Left lung (tissue), 10 donors: ENCODE results near the gene PLXNB2. TPM values are rescaled to one million over a fixed set of nuclear protein-coding genes. Genes with fewer than 3 reads are reported as not detected.
"Not testable (repeated sequence)": the region's sequence is repeated elsewhere in the genome, so short reads cannot be mapped to it uniquely, and the experiment has no call there.

Source experiments
- ATAC-seq: fragments of 200-7000 bp; cut with Tn5 transposase; one replicate; pipeline ENCODE4 v1.9.1; 2020; ENCODE audit warnings: moderate library complexity
- DNase-seq, 4 donors: peaks; one replicate each; pipeline ENCODE4 v3.0.0-alpha.2; 2013 to 2020
- H3K27ac ChIP-seq, 2 donors: fragments of 200-600 bp; sonication (generic) in 1 of 2; one replicate each; pipeline versions ENCODE4 v1.5.0 to v1.8.0; 2020 to 2021
- H3K27me3 ChIP-seq, 2 donors: fragments of 200-600 bp; sonication (generic) in 1 of 2; one replicate each; pipeline versions ENCODE4 v1.5.0 to v1.8.0; 2020 to 2021
- H3K36me3 ChIP-seq, 2 donors: fragments of 200-600 bp; sonication (generic) in 1 of 2; one replicate each; pipeline versions ENCODE4 v1.5.0 to v1.8.0; 2020 to 2021
- H3K4me1 ChIP-seq, 2 donors: fragments of 200-600 bp; one replicate each; pipeline ENCODE4 v1.8.0; 2021
- H3K4me3 ChIP-seq, 2 donors: fragments of 200-600 bp; sonication (generic) in 1 of 2; one replicate each; pipeline versions ENCODE4 v1.5.0 to v1.8.0; 2020 to 2021; ENCODE audit warnings: mild to moderate bottlenecking in 1 of 2
- H3K9me3 ChIP-seq, 2 donors: fragments of 200-600 bp; sonication (generic) in 1 of 2; one replicate each; pipeline versions ENCODE4 v1.5.0 to v1.8.0; 2020 to 2021
- intact Hi-C, 2 donors: fragments of 100-400 bp; cut with DNase I; formaldehyde crosslinking; loops; one replicate each; pipeline versions ENCODE4 v1.11.2 to v1.14.2; 2022
- polyA plus RNA-seq, 6 donors: library from polyadenylated mRNA; unstranded; fragments of 120-200 nt; gene quantifications; one replicate each; pipeline ENCODE4 v1.2.1, GENCODE V29; 2013; ENCODE audit not compliant: insufficient read length in 6 of 6
- total RNA-seq, 2 donors: library from RNA; stranded (reverse); fragmentation: NEBNext Ultra II Directional; extraction: Animal tissue kit (Norgen Biotek cat#: 25700); gene quantifications; one replicate each; pipeline ENCODE4 v1.2.1, GENCODE V29; 2021
- TF ChIP-seq, protein P1 (sequence below), 2 donors: fragments of 200-600 bp; sonication (generic) in 1 of 2; IDR thresholded peaks; one replicate each; pipeline versions ENCODE4 v1.5.0 to v1.8.0; 2021; ENCODE audit warnings: antibody characterized with exemption in 2 of 2
- donor health status: DM: no; HTN: yes; CAD: no.
- donor health status: DM: no; HTN: no; CAD: no.

PLXNB2 gene
- total and polyA plus RNA-seq, 8 donors: 116 to 391 (median 145) TPM

DNA sequence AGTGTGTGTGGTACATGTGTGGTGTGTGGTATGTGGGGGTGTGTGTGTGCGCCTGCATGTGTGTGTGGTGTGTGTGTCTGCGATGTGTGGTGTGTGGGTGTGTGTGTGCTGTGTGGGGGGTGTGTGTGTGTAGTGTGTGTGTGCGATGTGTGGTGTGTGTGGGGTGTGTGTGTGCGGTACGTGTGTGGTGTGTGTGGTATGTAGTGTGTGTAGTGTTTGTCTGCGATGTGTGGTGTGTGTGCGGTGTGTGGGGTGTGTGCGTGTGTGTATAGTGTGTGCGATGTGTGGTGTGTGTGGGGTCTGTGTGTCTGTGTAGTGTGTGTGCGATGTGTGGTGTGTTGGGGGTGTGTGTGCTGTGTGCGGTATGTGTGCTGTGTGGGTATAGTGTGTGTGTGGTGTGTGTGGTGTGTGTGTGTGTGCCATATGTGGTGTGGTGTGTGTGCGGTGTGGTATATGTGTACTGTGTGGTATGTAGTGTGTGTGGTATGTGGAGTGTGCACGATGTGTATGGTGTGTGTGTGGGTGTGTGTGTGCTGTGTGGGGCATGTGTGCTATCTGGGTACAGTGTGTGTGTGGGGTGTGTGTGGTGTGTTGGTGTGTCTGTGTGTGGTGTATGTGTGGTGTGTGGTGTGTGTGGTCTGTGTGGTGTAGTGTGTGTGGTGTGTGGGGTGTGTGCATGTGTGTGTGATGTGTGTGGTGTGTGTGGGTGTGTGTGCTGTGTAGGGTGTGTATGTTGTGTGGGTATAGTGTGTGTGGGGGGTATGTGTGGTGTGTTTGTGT, 30.0 kb upstream of the PLXNB2 start:
- intact Hi-C loops: loop anchor here in 1 of 2 donors (5.0 kb wide), 1 partner anchor 80 kb away; no protein-coding TSS in a partner anchor
- Histone ChIP-seq H3K4me3 (no peak overlapping the region), H3K27me3 (no peaks in the 10 kb centered on the region), H3K36me3 (no peaks in the 10 kb centered on the region), H3K27ac (no peak overlapping the region), H3K4me1 (peaks cover 4 to 7% of the 10 kb centered on the region in 2 donors), H3K9me3 (no peaks in the 10 kb centered on the region)
- ATAC-seq (no peak), DNase-seq (no peak)
- TF ChIP-seq, protein P1, sequence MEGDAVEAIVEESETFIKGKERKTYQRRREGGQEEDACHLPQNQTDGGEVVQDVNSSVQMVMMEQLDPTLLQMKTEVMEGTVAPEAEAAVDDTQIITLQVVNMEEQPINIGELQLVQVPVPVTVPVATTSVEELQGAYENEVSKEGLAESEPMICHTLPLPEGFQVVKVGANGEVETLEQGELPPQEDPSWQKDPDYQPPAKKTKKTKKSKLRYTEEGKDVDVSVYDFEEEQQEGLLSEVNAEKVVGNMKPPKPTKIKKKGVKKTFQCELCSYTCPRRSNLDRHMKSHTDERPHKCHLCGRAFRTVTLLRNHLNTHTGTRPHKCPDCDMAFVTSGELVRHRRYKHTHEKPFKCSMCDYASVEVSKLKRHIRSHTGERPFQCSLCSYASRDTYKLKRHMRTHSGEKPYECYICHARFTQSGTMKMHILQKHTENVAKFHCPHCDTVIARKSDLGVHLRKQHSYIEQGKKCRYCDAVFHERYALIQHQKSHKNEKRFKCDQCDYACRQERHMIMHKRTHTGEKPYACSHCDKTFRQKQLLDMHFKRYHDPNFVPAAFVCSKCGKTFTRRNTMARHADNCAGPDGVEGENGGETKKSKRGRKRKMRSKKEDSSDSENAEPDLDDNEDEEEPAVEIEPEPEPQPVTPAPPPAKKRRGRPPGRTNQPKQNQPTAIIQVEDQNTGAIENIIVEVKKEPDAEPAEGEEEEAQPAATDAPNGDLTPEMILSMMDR (IDR thresholded peaks at IDR 0.05): no peak

- H3K27ac ChIP-seq, H3K36me3 ChIP-seq, DNase-seq, H3K9me3 ChIP-seq, H3K4me3 ChIP-seq, intact Hi-C loops, H3K27me3 ChIP-seq, H3K4me1 ChIP-seq, ATAC-seq: not testable (repeated sequence)
Measured at GRCh38 chr22:50334433-50334832, 27.0 kb upstream of the PLXNB2 start.

- no peaks in the 10 kb centered on the region for H3K27me3 ChIP-seq
- no peak for ATAC-seq
- H3K27ac ChIP-seq: no peak overlapping the region
- no peaks in the 10 kb centered on the region for H3K36me3 ChIP-seq
- intact Hi-C loops: loop anchor here (10.0 kb wide), 1 partner anchor 54 kb away; the partner anchor contains the start of gene MAPK11 (in 2 of the 2)
- TF ChIP-seq, protein P1 (IDR thresholded peaks at IDR 0.05): no peak
- no peaks in the 10 kb centered on the region for H3K9me3 ChIP-seq
- peaks cover 5 to 28% of the 10 kb centered on the region in 2 donors for H3K4me1 ChIP-seq
- no peak overlapping the region for H3K4me3 ChIP-seq
- no peak for DNase-seq
Measured at GRCh38 chr22:50329236-50329635, 21.8 kb upstream of the PLXNB2 start.

DNA sequence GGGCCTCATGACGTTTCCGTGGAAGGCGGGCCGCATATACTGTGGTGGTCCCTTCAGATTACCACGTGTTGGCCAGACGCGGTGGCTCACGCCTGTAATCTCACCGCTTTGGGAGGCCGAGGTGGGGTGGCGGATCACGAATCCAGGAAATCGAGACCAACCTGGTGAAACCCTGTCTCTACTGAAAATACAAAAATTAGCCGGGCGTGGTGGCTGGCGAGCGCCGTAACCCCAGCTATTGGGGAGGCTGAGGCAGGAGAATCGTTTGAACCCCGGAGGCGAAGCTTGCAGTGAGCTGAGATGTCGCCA, 20.2 kb upstream of the PLXNB2 start:
- intact Hi-C loops: loop anchor here (10.0 kb wide), 1 partner anchor 53 kb away; the partner anchor contains the start of gene MAPK11 (in 2 of the 2)
- H3K4me3 ChIP-seq: peak overlapping the region; percentile 64 to 79
- H3K27ac ChIP-seq: peak overlapping the region; percentile 93 to 95
- TF ChIP-seq, protein P1 (IDR thresholded peaks at IDR 0.05): no peak
- no peaks in the 10 kb centered on the region for H3K36me3 ChIP-seq
- H3K9me3 ChIP-seq: no peaks in the 10 kb centered on the region
- DNase-seq (no peak), ATAC-seq (no peak)
- H3K27me3 ChIP-seq: no peaks in the 10 kb centered on the region
- H3K4me1 ChIP-seq: peaks cover 5 to 28% of the 10 kb centered on the region in 2 donors

DNA sequence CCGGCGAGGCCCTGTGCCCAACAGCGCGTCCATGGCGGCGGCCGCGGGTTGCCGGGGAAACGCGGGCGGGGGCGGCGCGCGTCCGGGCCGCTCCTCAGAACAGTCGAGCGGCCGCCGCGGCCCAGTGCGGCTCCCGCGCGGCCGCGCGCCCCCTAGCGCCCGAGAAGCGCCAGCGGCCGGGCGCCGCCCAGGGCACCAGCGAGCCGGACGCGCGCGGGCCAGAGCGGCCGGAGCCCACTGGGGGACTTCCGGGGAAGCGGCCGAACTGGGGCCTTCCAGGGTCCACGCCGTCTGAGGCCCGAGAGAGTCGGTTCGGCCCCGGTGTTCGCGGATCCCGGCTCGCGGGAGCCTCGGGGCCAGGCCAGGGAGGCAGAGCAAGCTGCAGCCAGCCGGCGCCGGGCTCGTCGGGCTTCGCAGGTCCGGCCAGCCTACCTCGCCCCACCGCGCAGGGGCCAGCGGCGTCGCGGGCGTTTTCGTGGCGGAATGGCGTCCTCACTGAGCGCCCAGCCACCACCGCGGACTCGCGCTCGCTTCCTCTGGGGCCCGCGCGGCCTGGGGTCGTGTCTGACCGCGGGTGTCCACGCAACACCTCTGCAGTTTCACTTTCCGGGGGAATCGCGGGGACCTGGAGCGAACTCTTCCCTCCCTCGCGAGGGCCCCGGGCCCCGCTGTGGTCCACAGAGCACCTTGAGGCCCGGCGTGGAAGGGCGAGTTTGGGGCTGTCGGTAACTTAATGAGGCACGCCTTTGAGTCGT, 19.7 kb upstream of the PLXNB2 start, which contains the start of gene DENND6B:
TSS of gene DENND6B (minus strand) at position 57 of the 755 bp plus-strand sequence. CDS start at position 33, 24 bp downstream.
- DNase-seq: peak; percentile 79 to 97 (median 88)
- TF ChIP-seq, protein P1 (IDR thresholded peaks at IDR 0.05): peak; percentile 29 to 71
- H3K4me3 ChIP-seq: peak within 1 kb of the TSS; percentile 64 to 79
- intact Hi-C loops: loop anchor here (10.0 kb wide), 1 partner anchor 52 kb away; the partner anchor contains the start of gene MAPK11 (in 2 of the 2)
- H3K27ac ChIP-seq: peak within 1 kb of the TSS; percentile 93 to 95
- no peaks in the 10 kb centered on the region for H3K36me3 ChIP-seq
- no peaks in the 10 kb centered on the region for H3K27me3 ChIP-seq
- peaks cover 5 to 28% of the 10 kb centered on the region in 2 donors for H3K4me1 ChIP-seq
- H3K9me3 ChIP-seq: no peaks in the 10 kb centered on the region
- peak; percentile 97 for ATAC-seq
